ENCODE data around the gene KREMEN1. TPM values are rescaled to one million over a fixed set of nuclear protein-coding genes. Genes with fewer than 3 reads are reported as not detected.

The KREMEN1 gene
- total RNA-seq, 6 donors from 2014 or later = 8.4 to 24.3 (median 15.9) TPM

GRCh38 chr22:29152045-29152953 is 79.5 kb downstream of the KREMEN1 start:
- H3K4me3 ChIP-seq = no peak overlapping the region
- peak in 1 of 2 donors; percentile 56 for ATAC-seq (ENCODE audit: low FRiP score in 2 of 2)

GRCh38 chr22:29152954-29153719 is 80.3 kb downstream of the KREMEN1 start:
- Histone ChIP-seq H3K27ac (peak overlapping the region; percentile 72 to 81 (median 80)), H3K27me3 (no peaks in the 10 kb centered on the region), H3K4me3 (no peak overlapping the region), H3K9me3 (no peaks in the 10 kb centered on the region), H3K36me3 (no peaks in the 10 kb centered on the region), H3K4me1 (peaks cover 22 to 41% (median 29%) of the 10 kb centered on the region in 4 donors)
- 78 to 82% methylated on average over 12 of the region's 12 CpGs for WGBS, 2 donors
- ATAC-seq (ENCODE audit: low FRiP score in 2 of 2) = peak in 1 of 2 donors; percentile 28
- DNase-seq = peak in 1 of 2 donors; percentile 32
- TF ChIP-seq POLR2A (IDR thresholded peaks at IDR 0.05) (no peak), POLR2AphosphoS5 (IDR thresholded peaks at IDR 0.05) (peak in 1 of 2 donors; percentile 78), CTCF (IDR thresholded peaks at IDR 0.05) (no peak), EP300 (IDR thresholded peaks at IDR 0.05) (peak in 1 of 4 donors; percentile 14)

More at GRCh38 chr22:29152045-29152953, 79.5 kb downstream of the KREMEN1 start:
- 39 to 42% methylated on average over 13 of the region's 13 CpGs for WGBS, 2 donors
- H3K27me3 ChIP-seq = no peaks in the 10 kb centered on the region
- H3K27ac ChIP-seq = peak overlapping the region; percentile 72 to 81 (median 80)
- no peak for TF ChIP-seq CTCF (IDR thresholded peaks at IDR 0.05)
- TF ChIP-seq POLR2A (IDR thresholded peaks at IDR 0.05) = peak in 1 of 4 donors; percentile 34
- TF ChIP-seq POLR2AphosphoS5 (IDR thresholded peaks at IDR 0.05) = no peak
- TF ChIP-seq EP300 (IDR thresholded peaks at IDR 0.05) = no peak
- DNase-seq = no peak
- peaks cover 22 to 41% (median 29%) of the 10 kb centered on the region in 4 donors for H3K4me1 ChIP-seq
- no peaks in the 10 kb centered on the region for H3K36me3 ChIP-seq
- no peaks in the 10 kb centered on the region for H3K9me3 ChIP-seq

GRCh38 chr22:29154364-29155048 is 81.7 kb downstream of the KREMEN1 start:
- WGBS, 2 donors = 3 to 6% methylated on average over 8 to 21 of the region's 21 CpGs
- Histone ChIP-seq H3K27me3 (no peaks in the 10 kb centered on the region), H3K4me3 (peak overlapping the region in 3 of 4 donors; percentile 18 to 36 (median 31)), H3K9me3 (no peaks in the 10 kb centered on the region), H3K36me3 (no peaks in the 10 kb centered on the region), H3K27ac (peak overlapping the region in 1 of 4 donors; percentile 79), H3K4me1 (peaks cover 19 to 39% (median 27%) of the 10 kb centered on the region in 4 donors)
- peak; percentile 85 to 94 for DNase-seq
- TF ChIP-seq CTCF (IDR thresholded peaks at IDR 0.05) (peak; percentile 92 to 95 (median 94)), EP300 (IDR thresholded peaks at IDR 0.05) (no peak), POLR2AphosphoS5 (IDR thresholded peaks at IDR 0.05) (peak in 1 of 2 donors; percentile 6)
- peak; percentile 82 to 88 for ATAC-seq (ENCODE audit: low FRiP score in 2 of 2)

GRCh38 chr22:29155966-29156365 is 83.1 kb downstream of the KREMEN1 start:
- TF ChIP-seq CTCF (IDR thresholded peaks at IDR 0.05) (no peak), POLR2AphosphoS5 (IDR thresholded peaks at IDR 0.05) (no peak), EP300 (IDR thresholded peaks at IDR 0.05) (no peak), POLR2A (IDR thresholded peaks at IDR 0.05) (no peak)
- Histone ChIP-seq H3K9me3 (no peaks in the 10 kb centered on the region), H3K4me3 (no peak overlapping the region), H3K36me3 (no peaks in the 10 kb centered on the region), H3K4me1 (peaks cover 17 to 29% (median 24%) of the 10 kb centered on the region in 4 donors), H3K27ac (no peak overlapping the region), H3K27me3 (no peaks in the 10 kb centered on the region)
- ATAC-seq (ENCODE audit: low FRiP score in 2 of 2) (no peak), DNase-seq (no peak)
- WGBS, 2 donors = 71 to 100% methylated on average over 1 of the region's 1 CpG

Measured in upper lobe of left lung (tissue), 6 donors.